Bronchial epithelial cell (primary cell): Measurements from ENCODE around the gene ZNF816. TPM values are rescaled to one million over a fixed set of nuclear protein-coding genes. Genes with fewer than 3 reads are reported as not detected.

Experiments
- DNase-seq: peaks from one replicate; pipeline ENCODE4 v3.0.0-alpha.2; 2010; ENCODE audit warnings: low read depth
- FAIRE-seq: peaks from 2 replicates; lab custom pipeline; 2011; peaks lifted over from hg19 to GRCh38; lab: Jason Lieb, UNC
- H3K27me3 ChIP-seq: 2 replicates; pipeline ENCODE4 v1.5.1; 2011; ENCODE audit warnings: low read length; ENCODE audit not compliant: control insufficient read depth, insufficient read depth
- H3K36me3 ChIP-seq: 2 replicates; pipeline ENCODE4 v1.5.1; 2011; ENCODE audit warnings: low read length; ENCODE audit not compliant: control insufficient read depth, insufficient read depth
- H3K4me3 ChIP-seq: 2 replicates; pipeline ENCODE4 v1.5.1; 2011; ENCODE audit warnings: mild to moderate bottlenecking, low read depth, low read length, control low read depth
- CTCF ChIP-seq: IDR thresholded peaks from 2 replicates; pipeline ENCODE4 v1.5.1; 2011; ENCODE audit warnings: mild to moderate bottlenecking, moderate library complexity, low read length, control low read depth, inconsistent platforms; ENCODE audit not compliant: insufficient read depth, severe bottlenecking
- total RNA-seq: library from RNA; depleted of rRNA; stranded (reverse); fragments of >200 nt; gene quantifications from 2 replicates; pipeline ENCODE4 v1.2.1, GENCODE V29; 2014

ZNF816 gene
- total RNA-seq: 13.3 and 24.0 TPM in 2 replicates

GRCh38 chr19:52962394-52963246 is at the start of gene ZNF816:
Gene ZNF816, minus strand, starts transcription at chr19:52962881. Its CDS starts 6,792 bp downstream, at chr19:52956089.
- TF ChIP-seq CTCF: no peak
- DNase-seq (peak; percentile 79), FAIRE-seq (no peak)
- Histone ChIP-seq H3K4me3 (peak within 1 kb of the TSS; percentile 53), H3K36me3 (no peaks in the 10 kb centered on the region), H3K27me3 (no peaks in the 10 kb centered on the region)

GRCh38 chr19:53012006-53012405 is 49.3 kb upstream of the ZNF816 start:
- FAIRE-seq: no peak
- H3K4me3 ChIP-seq: no peak overlapping the region
- no peaks in the 10 kb centered on the region for H3K36me3 ChIP-seq
- no peak for DNase-seq
- no peak for TF ChIP-seq CTCF
- no peaks in the 10 kb centered on the region for H3K27me3 ChIP-seq

GRCh38 chr19:53010494-53010893 is 47.8 kb upstream of the ZNF816 start:
- Histone ChIP-seq H3K27me3 (no peaks in the 10 kb centered on the region), H3K4me3 (no peak overlapping the region), H3K36me3 (no peaks in the 10 kb centered on the region)
- TF ChIP-seq CTCF: no peak
- FAIRE-seq: no peak
- DNase-seq: no peak

GRCh38 chr19:53008061-53008778 is 45.5 kb upstream of the ZNF816 start:
- Histone ChIP-seq H3K27me3 (no peaks in the 10 kb centered on the region), H3K36me3 (no peaks in the 10 kb centered on the region), H3K4me3 (no peak overlapping the region)
- FAIRE-seq: no peak
- DNase-seq: no peak
- no peak for TF ChIP-seq CTCF

- no peak for TF ChIP-seq CTCF
- no peak for FAIRE-seq
- no peak overlapping the region for H3K4me3 ChIP-seq
Measured at GRCh38 chr19:53007606-53008005, 44.9 kb upstream of the ZNF816 start.

More at GRCh38 chr19:53007606-53008005, 44.9 kb upstream of the ZNF816 start:
- DNase-seq: no peak
- H3K36me3 ChIP-seq: no peaks in the 10 kb centered on the region
- H3K27me3 ChIP-seq: no peaks in the 10 kb centered on the region
